HCT116 (cell line): Measurements from ENCODE around the gene PEF1. TPM values are rescaled to one million over a fixed set of nuclear protein-coding genes. Genes with fewer than 3 reads are reported as not detected.

Source experiments
- ATAC-seq: fragments of 200-7000 bp; cut with Tn5 transposase; 2 replicates; pipeline ENCODE4 v1.9.1; 2020; ENCODE audit warnings: mild to moderate bottlenecking, moderate library complexity
- BruUV-seq: library from RNA; stranded (reverse); fragments of 400-500 nt; replicated peaks from 2 replicates; lab custom pipeline; 2021; lab: Mats Ljungman, UMichigan
- CTCF ChIA-PET: fragments of 300-600 bp; sonication (Branson Sonifier 250); formaldehyde crosslinking; loops from one replicate; lab custom pipeline; 2021; ENCODE audit warnings: antibody characterized with exemption; lab: Charles Lee
- POLR2A ChIA-PET: fragments of 300-600, 350-600 bp; sonication (Branson Sonifier 250); formaldehyde crosslinking; loops from one replicate; lab custom pipeline; 2021; ENCODE audit warnings: antibody characterized with exemption; lab: Charles Lee
- RAD21 ChIA-PET, 2 experiments: fragments of 300-600 bp; sonication (Branson Sonifier 250); formaldehyde crosslinking; loops; one replicate each; lab custom pipeline; 2023; ENCODE audit warnings: low total read pairs in 2 of 2; ENCODE audit not compliant: uncharacterized antibody in 2 of 2, unreplicated experiment in 2 of 2, low non-redundant PET in 1 of 2; lab: Charles Lee
- DNase-seq: peaks from one replicate; pipeline ENCODE4 v3.0.0-alpha.2; 2010; ENCODE audit warnings: low read depth, low spot score
- H2AFZ ChIP-seq: fragments of 200-600 bp; shearing (Covaris generic), sonication (generic); 2 replicates; pipeline ENCODE4 v1.6.1; 2017; ENCODE audit warnings: low read depth, mixed run types, mixed read lengths, antibody characterized with exemption, low read length; ENCODE audit not compliant: poor library complexity, severe bottlenecking
- H3K27ac ChIP-seq: 2 replicates; pipeline ENCODE4 v1.5.1; 2012; ENCODE audit warnings: low read depth, low read length
- H3K27me3 ChIP-seq: fragments of 200-600 bp; sonication (generic); 2 replicates; pipeline ENCODE4 v1.6.1; 2016; ENCODE audit warnings: mixed run types, low read length, mixed read lengths; ENCODE audit not compliant: insufficient read depth
- H3K36me3 ChIP-seq, 2 experiments: fragments of 200-500 bp in 1 of 2; fragments of 200-600 bp in 1 of 2; sonication (Bioruptor generic) in 1 of 2; sonication (generic) in 1 of 2; 2 replicates each; pipeline versions ENCODE4 v1.5.1 to v1.6.1; 2014 to 2016; ENCODE audit warnings: low read length in 2 of 2, inconsistent platforms in 1 of 2, mixed read lengths in 1 of 2, mixed run types in 1 of 2; ENCODE audit not compliant: insufficient read depth in 2 of 2, control insufficient read depth in 1 of 2
- H3K4me1 ChIP-seq, 2 experiments: fragments of 200-600 bp in 1 of 2; sonication (generic) in 1 of 2; 2 replicates each; pipeline versions ENCODE4 v1.5.1 to v1.6.1; 2012 to 2017; ENCODE audit warnings: low read length in 2 of 2, inconsistent platforms in 1 of 2, mild to moderate bottlenecking in 1 of 2, mixed read lengths in 1 of 2, mixed run types in 1 of 2, moderate library complexity in 1 of 2; ENCODE audit not compliant: insufficient read depth in 2 of 2, control insufficient read depth in 1 of 2
- H3K4me2 ChIP-seq: fragments of 200-600 bp; sonication (generic); 2 replicates; pipeline ENCODE4 v1.6.1; 2017; ENCODE audit warnings: mixed run types, low read length, mixed read lengths
- H3K4me3 ChIP-seq, 2 experiments: fragments of 200-600 bp in 1 of 2; sonication (generic) in 1 of 2; replicated peaks in 1 of 2; 2 replicates each; pipeline ENCODE4 v1.5.1; 2011 to 2016; ENCODE audit warnings: low read length in 2 of 2, control low read depth in 1 of 2, low read depth in 1 of 2, mild to moderate bottlenecking in 1 of 2, mixed read lengths in 1 of 2, mixed run types in 1 of 2
- H3K79me2 ChIP-seq: fragments of 200-600 bp; sonication (generic); 2 replicates; pipeline ENCODE4 v1.6.1; 2017; ENCODE audit warnings: mild to moderate bottlenecking, mixed run types, low read length, moderate library complexity, mixed read lengths; ENCODE audit not compliant: insufficient read depth
- H3K9ac ChIP-seq: fragments of 200-600 bp; sonication (generic); 2 replicates; pipeline ENCODE4 v1.6.1; 2016; ENCODE audit warnings: low read length, mixed read lengths
- H3K9me2 ChIP-seq: fragments of 200-600 bp; sonication (generic), shearing (Covaris generic); 2 replicates; pipeline ENCODE4 v1.6.1; 2017; ENCODE audit warnings: mixed run types, mild to moderate bottlenecking, moderate library complexity; ENCODE audit not compliant: insufficient read depth
- H3K9me3 ChIP-seq, 2 experiments: fragments of 200-500 bp in 1 of 2; fragments of 200-600 bp in 1 of 2; sonication (Bioruptor generic) in 1 of 2; sonication (generic) in 1 of 2; 2 replicates each; pipeline ENCODE4 v1.6.1; 2014 to 2017; ENCODE audit warnings: low read length in 2 of 2, mixed read lengths in 2 of 2, inconsistent platforms in 1 of 2, low read depth in 1 of 2, mild to moderate bottlenecking in 1 of 2, mixed run types in 1 of 2, moderate library complexity in 1 of 2; ENCODE audit not compliant: control insufficient read depth in 1 of 2, insufficient read depth in 1 of 2
- H4K20me1 ChIP-seq: fragments of 200-600 bp; sonication (generic), shearing (Covaris generic); 2 replicates; pipeline ENCODE4 v1.6.1; 2017; ENCODE audit warnings: mixed run types, mild to moderate bottlenecking, moderate library complexity; ENCODE audit not compliant: insufficient read depth
- CBX3 ChIP-seq: IDR thresholded peaks from 2 replicates; pipeline ENCODE4 v1.6.1; 2012; ENCODE audit warnings: low read depth
- EGR1 ChIP-seq: IDR thresholded peaks from 2 replicates; pipeline ENCODE4 v1.6.1; 2012; ENCODE audit warnings: low read depth
- ELF1 ChIP-seq: IDR thresholded peaks from 2 replicates; pipeline ENCODE4 v1.6.1; 2012; ENCODE audit warnings: low read depth, borderline replicate concordance
- POLR2A ChIP-seq: IDR thresholded peaks from 2 replicates; pipeline ENCODE4 v1.7.0; 2011; ENCODE audit warnings: borderline replicate concordance; ENCODE audit not compliant: insufficient read depth, insufficient read length; ENCODE audit errors: extremely low read depth
- POLR2AphosphoS5 ChIP-seq: IDR thresholded peaks from 2 replicates; pipeline ENCODE4 v1.6.1; 2011; ENCODE audit warnings: mild to moderate bottlenecking, low read depth, low read length, moderate library complexity
- RAD21 ChIP-seq: IDR thresholded peaks from 2 replicates; pipeline ENCODE4 v1.6.1; 2012; ENCODE audit warnings: low read depth, mild to moderate bottlenecking
- SIN3A ChIP-seq: IDR thresholded peaks from 2 replicates; pipeline ENCODE4 v1.6.1; 2012; ENCODE audit warnings: low read depth
- SRF ChIP-seq: IDR thresholded peaks from 2 replicates; pipeline ENCODE4 v1.6.1; 2012; ENCODE audit warnings: low read depth
- YY1 ChIP-seq: IDR thresholded peaks from 2 replicates; pipeline ENCODE4 v1.6.1; 2011; ENCODE audit warnings: low read length, low read depth, moderate library complexity, mild to moderate bottlenecking; ENCODE audit not compliant: insufficient replicate concordance; ENCODE audit errors: extremely low read depth
- ZNF274 ChIP-seq: fragments of 200-500 bp; sonication (Bioruptor generic); IDR thresholded peaks from 2 replicates; pipeline ENCODE4 v1.6.1; 2014; ENCODE audit warnings: mild to moderate bottlenecking, low read depth, low read length, inconsistent platforms
- intact Hi-C: fragments of 100-400 bp; cut with micrococcal nuclease; formaldehyde crosslinking; loops from 2 replicates; pipeline ENCODE4 v1.10.0; 2022
- total RNA-seq: library from RNA; stranded (reverse); gene quantifications from one replicate; pipeline ENCODE4 v1.2.1, GENCODE V29; 2021; ENCODE audit not compliant: unreplicated experiment
- TF ChIP-seq, protein P1 (sequence below): IDR thresholded peaks from 2 replicates; pipeline ENCODE4 v1.6.1; 2012; ENCODE audit warnings: low read depth
- TF ChIP-seq, protein P2 (sequence below): IDR thresholded peaks from 2 replicates; pipeline ENCODE4 v1.6.1; 2012
- TF ChIP-seq, protein P3 (sequence below): IDR thresholded peaks from 2 replicates; pipeline ENCODE4 v1.6.1; 2011; ENCODE audit warnings: mild to moderate bottlenecking, low read length, moderate library complexity; ENCODE audit not compliant: insufficient replicate concordance; ENCODE audit errors: extremely low read depth
- TF ChIP-seq, protein P4 (sequence below): IDR thresholded peaks from 2 replicates; pipeline ENCODE4 v1.6.1; 2012

The PEF1 gene
- total RNA-seq, 1 experiment from 2014 or later = 37.6 TPM

DNA sequence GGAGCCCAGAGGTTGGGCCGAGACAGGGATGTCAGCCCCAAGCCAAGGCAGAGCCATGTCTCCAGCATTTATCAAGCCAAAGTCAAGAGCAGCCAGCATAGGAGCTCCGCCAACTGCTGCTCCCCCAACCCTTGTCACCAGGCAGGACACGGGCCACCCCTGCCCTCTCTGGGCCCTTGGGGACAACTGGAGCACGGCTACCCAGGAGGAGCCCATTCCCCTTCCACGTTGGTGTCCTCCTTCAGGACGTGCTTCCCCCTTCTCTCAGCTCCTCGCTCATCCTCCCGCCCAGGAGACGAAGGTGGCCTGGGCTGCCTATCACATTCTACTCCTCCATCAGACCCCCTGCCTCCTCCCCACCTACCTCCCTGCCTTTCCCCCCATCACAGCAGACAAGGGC, 19.9 kb upstream of the PEF1 start:
- DNase-seq = no peak
- Histone ChIP-seq H3K4me2 (no peak overlapping the region), H2AFZ (no peak overlapping the region), H3K4me1 (peaks cover 12 to 14% of the 10 kb centered on the region in 2 experiments), H3K36me3 (no peaks in the 10 kb centered on the region), H3K79me2 (no peaks in the 10 kb centered on the region), H4K20me1 (no peaks in the 10 kb centered on the region), H3K27ac (no peak overlapping the region), H3K9me2 (no peaks in the 10 kb centered on the region), H3K9me3 (no peaks in the 10 kb centered on the region), H3K4me3 (no peak overlapping the region), H3K9ac (no peak overlapping the region), H3K27me3 (no peaks in the 10 kb centered on the region)
- CTCF ChIA-PET = interaction anchor here (0.6 to 6.0 kb wide), 12 partner anchors 15 to 399 kb away, joined by 3 to 105 read pairs (median 4); no protein-coding TSS in a partner anchor
- POLR2A ChIA-PET = interaction anchor here (1.1 to 1.3 kb wide), 2 partner anchors 82 to 125 kb away, joined by 4 to 8 read pairs; no protein-coding TSS in a partner anchor
- no TSS peak for BruUV-seq
- intact Hi-C loops = loop anchor here (1.0 to 10.0 kb wide), 4 partner anchors 50 to 300 kb away; no protein-coding TSS in a partner anchor
- TF ChIP-seq, protein P1, sequence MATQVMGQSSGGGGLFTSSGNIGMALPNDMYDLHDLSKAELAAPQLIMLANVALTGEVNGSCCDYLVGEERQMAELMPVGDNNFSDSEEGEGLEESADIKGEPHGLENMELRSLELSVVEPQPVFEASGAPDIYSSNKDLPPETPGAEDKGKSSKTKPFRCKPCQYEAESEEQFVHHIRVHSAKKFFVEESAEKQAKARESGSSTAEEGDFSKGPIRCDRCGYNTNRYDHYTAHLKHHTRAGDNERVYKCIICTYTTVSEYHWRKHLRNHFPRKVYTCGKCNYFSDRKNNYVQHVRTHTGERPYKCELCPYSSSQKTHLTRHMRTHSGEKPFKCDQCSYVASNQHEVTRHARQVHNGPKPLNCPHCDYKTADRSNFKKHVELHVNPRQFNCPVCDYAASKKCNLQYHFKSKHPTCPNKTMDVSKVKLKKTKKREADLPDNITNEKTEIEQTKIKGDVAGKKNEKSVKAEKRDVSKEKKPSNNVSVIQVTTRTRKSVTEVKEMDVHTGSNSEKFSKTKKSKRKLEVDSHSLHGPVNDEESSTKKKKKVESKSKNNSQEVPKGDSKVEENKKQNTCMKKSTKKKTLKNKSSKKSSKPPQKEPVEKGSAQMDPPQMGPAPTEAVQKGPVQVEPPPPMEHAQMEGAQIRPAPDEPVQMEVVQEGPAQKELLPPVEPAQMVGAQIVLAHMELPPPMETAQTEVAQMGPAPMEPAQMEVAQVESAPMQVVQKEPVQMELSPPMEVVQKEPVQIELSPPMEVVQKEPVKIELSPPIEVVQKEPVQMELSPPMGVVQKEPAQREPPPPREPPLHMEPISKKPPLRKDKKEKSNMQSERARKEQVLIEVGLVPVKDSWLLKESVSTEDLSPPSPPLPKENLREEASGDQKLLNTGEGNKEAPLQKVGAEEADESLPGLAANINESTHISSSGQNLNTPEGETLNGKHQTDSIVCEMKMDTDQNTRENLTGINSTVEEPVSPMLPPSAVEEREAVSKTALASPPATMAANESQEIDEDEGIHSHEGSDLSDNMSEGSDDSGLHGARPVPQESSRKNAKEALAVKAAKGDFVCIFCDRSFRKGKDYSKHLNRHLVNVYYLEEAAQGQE = no peak
- no peak for TF ChIP-seq POLR2AphosphoS5
- TF ChIP-seq SIN3A = no peak
- TF ChIP-seq EGR1 = no peak
- no peak for TF ChIP-seq ZNF274
- no peak for TF ChIP-seq SRF
- TF ChIP-seq, protein P2, sequence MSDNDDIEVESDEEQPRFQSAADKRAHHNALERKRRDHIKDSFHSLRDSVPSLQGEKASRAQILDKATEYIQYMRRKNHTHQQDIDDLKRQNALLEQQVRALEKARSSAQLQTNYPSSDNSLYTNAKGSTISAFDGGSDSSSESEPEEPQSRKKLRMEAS = no peak
- TF ChIP-seq, protein P3, sequence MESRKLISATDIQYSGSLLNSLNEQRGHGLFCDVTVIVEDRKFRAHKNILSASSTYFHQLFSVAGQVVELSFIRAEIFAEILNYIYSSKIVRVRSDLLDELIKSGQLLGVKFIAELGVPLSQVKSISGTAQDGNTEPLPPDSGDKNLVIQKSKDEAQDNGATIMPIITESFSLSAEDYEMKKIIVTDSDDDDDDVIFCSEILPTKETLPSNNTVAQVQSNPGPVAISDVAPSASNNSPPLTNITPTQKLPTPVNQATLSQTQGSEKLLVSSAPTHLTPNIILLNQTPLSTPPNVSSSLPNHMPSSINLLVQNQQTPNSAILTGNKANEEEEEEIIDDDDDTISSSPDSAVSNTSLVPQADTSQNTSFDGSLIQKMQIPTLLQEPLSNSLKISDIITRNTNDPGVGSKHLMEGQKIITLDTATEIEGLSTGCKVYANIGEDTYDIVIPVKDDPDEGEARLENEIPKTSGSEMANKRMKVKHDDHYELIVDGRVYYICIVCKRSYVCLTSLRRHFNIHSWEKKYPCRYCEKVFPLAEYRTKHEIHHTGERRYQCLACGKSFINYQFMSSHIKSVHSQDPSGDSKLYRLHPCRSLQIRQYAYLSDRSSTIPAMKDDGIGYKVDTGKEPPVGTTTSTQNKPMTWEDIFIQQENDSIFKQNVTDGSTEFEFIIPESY = no peak
- TF ChIP-seq YY1 = no peak
- no peak for TF ChIP-seq POLR2A
- TF ChIP-seq RAD21 = no peak
- no peak for TF ChIP-seq ELF1
- no peak for TF ChIP-seq CBX3
- TF ChIP-seq, protein P4, sequence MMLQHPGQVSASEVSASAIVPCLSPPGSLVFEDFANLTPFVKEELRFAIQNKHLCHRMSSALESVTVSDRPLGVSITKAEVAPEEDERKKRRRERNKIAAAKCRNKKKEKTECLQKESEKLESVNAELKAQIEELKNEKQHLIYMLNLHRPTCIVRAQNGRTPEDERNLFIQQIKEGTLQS = no peak
- ATAC-seq = no peak
- RAD21 ChIA-PET = interaction anchor here (0.6 to 2.8 kb wide), 7 partner anchors 41 to 479 kb away, joined by 3 to 28 read pairs (median 4); no protein-coding TSS in a partner anchor
